GM21528 (cell line): ENCODE results near the gene FAM180A.

Experiments used
- ATAC-seq: cut with Tn5 transposase; IDR thresholded peaks from one replicate; pipeline ENCODE4 v1.9.1; 2021; ENCODE audit warnings: mild to moderate bottlenecking, moderate library complexity; ENCODE audit not compliant: unreplicated experiment, low FRiP score

Gene FAM180A

GRCh38 chr7:135771961-135772638, 23.5 kb upstream of the FAM180A start:
- ATAC-seq, result no peak

GRCh38 chr7:135771051-135771450, 22.4 kb upstream of the FAM180A start:
- ATAC-seq, result no peak

GRCh38 chr7:135770139-135770710, 21.6 kb upstream of the FAM180A start:
- ATAC-seq, result no peak

- no peak for ATAC-seq
Observed at GRCh38 chr7:135769005-135769802, 20.6 kb upstream of the FAM180A start.

- ATAC-seq, result no peak
Observed at GRCh38 chr7:135768467-135768866, 19.9 kb upstream of the FAM180A start.

GRCh38 chr7:135768064-135768463, 19.5 kb upstream of the FAM180A start:
- no peak for ATAC-seq

- ATAC-seq, result no peak
Observed at GRCh38 chr7:135763261-135763660, 14.6 kb upstream of the FAM180A start.

- ATAC-seq, result no peak
Observed at GRCh38 chr7:135761751-135762488, 13.3 kb upstream of the FAM180A start.

- ATAC-seq, result no peak
Observed at GRCh38 chr7:135759532-135759931, 10.9 kb upstream of the FAM180A start.

GRCh38 chr7:135758531-135758932, 9.9 kb upstream of the FAM180A start:
- no peak for ATAC-seq

GRCh38 chr7:135757719-135758411, 9.3 kb upstream of the FAM180A start:
- ATAC-seq, result no peak

- no peak for ATAC-seq
Observed at GRCh38 chr7:135756191-135756590, 7.6 kb upstream of the FAM180A start.

- no peak for ATAC-seq
Observed at GRCh38 chr7:135755351-135755753, 6.7 kb upstream of the FAM180A start.

GRCh38 chr7:135753616-135754413, 5.2 kb upstream of the FAM180A start:
- no peak for ATAC-seq

GRCh38 chr7:135747366-135747765, 1.2 kb downstream of the FAM180A start:
- no peak for ATAC-seq

GRCh38 chr7:135745703-135746312, 2.8 kb downstream of the FAM180A start:
- no peak for ATAC-seq

- ATAC-seq, result no peak
Observed at GRCh38 chr7:135744938-135745702, 3.5 kb downstream of the FAM180A start.

- no peak for ATAC-seq
Observed at GRCh38 chr7:135743907-135744731, 4.5 kb downstream of the FAM180A start.
